HepG2 (cell line): ENCODE data around the gene HOXC4. TPM values are rescaled to one million over a fixed set of nuclear protein-coding genes. Genes with fewer than 3 reads are reported as not detected.
A peak's percentile ranks its signal among the peaks of the same experiment; 100 is the strongest.

Source experiments
- IRF2 ChIP-seq: IDR thresholded peaks from 2 replicates; pipeline ENCODE4 v1.6.1; 2018; ENCODE audit warnings: missing genetic modification reagents, missing compliant biosample characterization
- MZF1 ChIP-seq: sonication (generic); formaldehyde crosslinking; IDR thresholded peaks from 2 replicates; pipeline ENCODE4 v1.8.1; 2023; ENCODE audit warnings: mild to moderate bottlenecking, missing genetic modification reagents, borderline replicate concordance
- RAD21 ChIP-seq: fragments of 450-650 bp; formaldehyde crosslinking; IDR thresholded peaks from 2 replicates; pipeline ENCODE4 v1.5.0; 2020; ENCODE audit warnings: mild to moderate bottlenecking
- RFX3 ChIP-seq: IDR thresholded peaks from 2 replicates; pipeline ENCODE4 v1.6.1; 2016; ENCODE audit warnings: missing biosample characterization, missing genetic modification reagents
- ZBED4 ChIP-seq: sonication (generic); formaldehyde crosslinking; IDR thresholded peaks from 2 replicates; pipeline ENCODE4 v1.4.0; 2020; ENCODE audit warnings: missing genetic modification reagents, borderline replicate concordance
- ZBTB26 ChIP-seq: IDR thresholded peaks from 2 replicates; pipeline ENCODE4 v1.6.1; 2016; ENCODE audit warnings: missing compliant biosample characterization, missing genetic modification reagents, borderline replicate concordance
- ZBTB42 ChIP-seq: sonication (generic); formaldehyde crosslinking; IDR thresholded peaks from 2 replicates; pipeline ENCODE4 v1.5.0; 2020; ENCODE audit warnings: mild to moderate bottlenecking, missing genetic modification reagents
- ZFY ChIP-seq: sonication (generic); formaldehyde crosslinking; IDR thresholded peaks from 2 replicates; pipeline ENCODE4 v1.4.0; 2020; ENCODE audit warnings: missing genetic modification reagents
- ZGPAT ChIP-seq: IDR thresholded peaks from 2 replicates; pipeline ENCODE4 v1.6.1; 2016; ENCODE audit warnings: mild to moderate bottlenecking
- ZNF143 ChIP-seq: sonication (generic); formaldehyde crosslinking; IDR thresholded peaks from 2 replicates; pipeline ENCODE4 v1.4.0; 2020; ENCODE audit warnings: missing genetic modification reagents
- ZNF335 ChIP-seq: sonication (generic); formaldehyde crosslinking; IDR thresholded peaks from 2 replicates; pipeline ENCODE4 v1.4.0; 2020; ENCODE audit warnings: missing genetic modification reagents
- ZNF615 ChIP-seq: sonication (generic); formaldehyde crosslinking; IDR thresholded peaks from 2 replicates; pipeline ENCODE4 v1.5.0; 2020; ENCODE audit warnings: mild to moderate bottlenecking, missing genetic modification reagents, borderline replicate concordance
- ZNF687 ChIP-seq: sonication (generic); formaldehyde crosslinking; IDR thresholded peaks from 2 replicates; pipeline ENCODE4 v1.5.1; 2020; ENCODE audit warnings: mild to moderate bottlenecking, missing genetic modification reagents, moderate library complexity
- ZNF691 ChIP-seq: sonication (generic); formaldehyde crosslinking; IDR thresholded peaks from 2 replicates; pipeline ENCODE4 v1.4.0; 2020; ENCODE audit warnings: missing genetic modification reagents, low read depth, mild to moderate bottlenecking, borderline replicate concordance
- ZNF879 ChIP-seq: sonication (generic); formaldehyde crosslinking; IDR thresholded peaks from 2 replicates; pipeline ENCODE4 v1.8.1; 2023; ENCODE audit warnings: missing genetic modification reagents
- polyA plus RNA-seq, 8 experiments: library from polyadenylated mRNA; depleted of rRNA in 3 of 8; stranded (reverse) in 7 of 8; unstranded in 1 of 8; fragments of >200 nt; fragmentation: Illumina TruSeq in 4 of 8; extraction: Trizol in 4 of 8; gene quantifications; 2 replicates each; pipeline versions ENCODE4 v1.2.1 to v1.2.3, GENCODE V29; 2011 to 2016; ENCODE audit warnings: low read depth in 4 of 8, missing spikeins in 1 of 8, mixed read lengths in 1 of 8; ENCODE audit not compliant: insufficient read depth in 1 of 8
- total RNA-seq, 5 experiments: library from RNA; depleted of rRNA; stranded (reverse); fragments of >200 nt; fragmentation: Illumina TruSeq; extraction: Trizol; gene quantifications; 2 replicates each; pipeline ENCODE4 v1.2.3, GENCODE V29; 2016; ENCODE audit warnings: low read depth in 1 of 5

Gene HOXC4
- total and polyA plus RNA-seq, 2 of the 13 experiments (the other 11 are each of a cell fraction or from before 2014, with no cell fraction given): not detected

GRCh38 chr12:54005853-54006558 is 47.6 kb upstream of the HOXC4 start (continued):
- TF ChIP-seq ZBED4 (CRISPR knock-in tag) (peak; percentile 83), MZF1 (CRISPR knock-in tag) (no peak), ZNF879 (no peak), IRF2 (CRISPR knock-in tag) (no peak), ZBTB26 (CRISPR knock-in tag) (peak; percentile 31; the same call in 1 of the 2 replicates), ZNF335 (no peak), ZNF687 (peak; percentile 44), ZNF143 (no peak), ZGPAT (CRISPR knock-in tag) (peak; percentile 45; the same call in 1 of the 2 replicates), RAD21 (CRISPR knock-in tag) (peak; percentile 96), ZBTB42 (CRISPR knock-in tag) (no peak), ZNF615 (CRISPR knock-in tag) (0 out of 2 replicates have a peak, but pooled peaks have one; percentile 55), RFX3 (CRISPR knock-in tag) (no peak), ZFY (CRISPR knock-in tag) (peak; percentile 68), ZNF691 (CRISPR knock-in tag) (no peak)
